ENCODE measurements around the gene YPEL4.
"Not testable (repeated sequence)": the region's sequence is repeated elsewhere in the genome, so short reads cannot be mapped to it uniquely, and the experiment has no call there.

The YPEL4 gene

GRCh38 chr11:57649826-57650738 is at the start of gene YPEL4:
Gene YPEL4, minus strand, starts transcription at chr11:57649912. Its CDS starts 2,805 bp downstream, at chr11:57647107.
- DNase-seq: peak; percentile 92

GRCh38 chr11:57698843-57699365 is 49.2 kb upstream of the YPEL4 start:
- DNase-seq: no peak

DNA sequence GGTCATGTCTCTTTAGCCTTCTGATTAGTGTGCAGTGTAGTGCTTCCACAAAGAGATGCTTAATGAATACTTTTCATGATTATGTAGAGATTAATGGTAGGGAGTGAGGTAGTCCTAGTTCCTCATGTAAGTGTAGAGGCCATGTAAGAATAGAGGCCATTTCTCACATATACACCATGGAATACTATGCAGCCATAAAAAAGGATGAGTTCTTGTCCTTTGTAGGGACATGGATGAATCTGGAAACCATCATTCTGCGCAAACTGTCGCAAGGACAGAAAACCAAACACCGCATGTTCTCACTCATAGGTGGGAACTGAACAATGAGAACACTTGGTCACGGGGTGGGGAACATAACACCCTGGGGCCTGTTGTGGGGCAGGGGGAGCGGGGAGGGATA is 40.8 kb upstream of the YPEL4 start:
- not testable (repeated sequence) for DNase-seq

- no peak for DNase-seq
Observed at GRCh38 chr11:57681168-57681567, 31.5 kb upstream of the YPEL4 start.

DNA sequence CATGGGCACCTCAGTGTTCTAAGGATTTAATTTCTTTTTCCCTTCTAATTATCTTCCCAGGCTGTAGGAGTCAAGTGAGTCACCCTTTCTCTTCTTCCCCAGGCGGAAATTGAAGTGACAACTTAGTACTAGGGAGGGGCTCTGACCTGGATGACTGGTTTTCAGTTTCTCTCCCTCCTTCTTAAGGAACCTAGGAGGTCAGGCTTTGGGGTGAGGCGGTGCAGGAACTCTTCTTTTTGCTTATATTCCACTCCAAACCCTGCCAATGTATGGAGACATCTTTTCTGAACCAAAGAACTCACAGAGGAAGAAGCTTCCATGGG is 30.8 kb upstream of the YPEL4 start:
- no peak for DNase-seq

GRCh38 chr11:57679396-57679795 is 29.7 kb upstream of the YPEL4 start:
- DNase-seq: no peak

- DNase-seq: no peak
Observed at GRCh38 chr11:57675176-57675941, 25.6 kb upstream of the YPEL4 start.

DNA sequence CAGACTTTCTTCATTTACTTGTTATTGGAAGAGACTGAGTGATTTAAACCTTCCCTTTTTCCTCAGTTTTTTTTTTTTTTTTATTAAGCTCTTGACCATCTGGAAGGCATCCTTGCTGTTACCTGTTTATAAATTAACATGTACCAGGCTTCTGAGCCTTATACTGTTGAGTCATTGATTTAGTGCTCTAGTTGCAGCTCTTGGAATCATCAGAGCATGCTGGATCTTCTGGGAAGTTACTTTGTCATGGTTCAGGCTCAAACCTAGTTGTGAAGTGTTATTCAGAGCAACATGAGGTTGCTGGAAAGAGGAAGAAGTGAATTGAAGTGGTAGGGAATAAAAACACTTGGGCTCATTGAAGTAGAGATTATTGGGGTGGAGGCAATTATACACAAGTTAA is 24.5 kb upstream of the YPEL4 start:
- DNase-seq: no peak

DNA sequence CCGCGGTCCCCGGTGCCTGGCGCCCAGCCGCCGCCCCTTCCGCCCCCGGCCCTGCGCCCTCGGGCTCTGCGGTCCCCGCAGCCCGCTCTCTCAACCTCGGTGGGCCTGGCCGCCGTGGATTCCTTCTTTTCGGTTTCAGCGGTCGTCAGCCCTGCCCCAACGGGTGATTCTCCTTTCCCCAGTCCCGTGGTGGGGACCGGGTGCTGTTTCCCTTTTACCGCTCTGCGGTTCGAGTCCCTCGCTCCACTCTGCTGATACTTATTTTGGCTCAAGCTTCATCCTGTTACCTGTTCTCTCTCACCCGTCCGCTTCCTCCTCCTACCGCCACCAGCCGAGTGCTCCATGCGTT is 18.7 kb upstream of the YPEL4 start:
- DNase-seq: peak; percentile 47

DNA sequence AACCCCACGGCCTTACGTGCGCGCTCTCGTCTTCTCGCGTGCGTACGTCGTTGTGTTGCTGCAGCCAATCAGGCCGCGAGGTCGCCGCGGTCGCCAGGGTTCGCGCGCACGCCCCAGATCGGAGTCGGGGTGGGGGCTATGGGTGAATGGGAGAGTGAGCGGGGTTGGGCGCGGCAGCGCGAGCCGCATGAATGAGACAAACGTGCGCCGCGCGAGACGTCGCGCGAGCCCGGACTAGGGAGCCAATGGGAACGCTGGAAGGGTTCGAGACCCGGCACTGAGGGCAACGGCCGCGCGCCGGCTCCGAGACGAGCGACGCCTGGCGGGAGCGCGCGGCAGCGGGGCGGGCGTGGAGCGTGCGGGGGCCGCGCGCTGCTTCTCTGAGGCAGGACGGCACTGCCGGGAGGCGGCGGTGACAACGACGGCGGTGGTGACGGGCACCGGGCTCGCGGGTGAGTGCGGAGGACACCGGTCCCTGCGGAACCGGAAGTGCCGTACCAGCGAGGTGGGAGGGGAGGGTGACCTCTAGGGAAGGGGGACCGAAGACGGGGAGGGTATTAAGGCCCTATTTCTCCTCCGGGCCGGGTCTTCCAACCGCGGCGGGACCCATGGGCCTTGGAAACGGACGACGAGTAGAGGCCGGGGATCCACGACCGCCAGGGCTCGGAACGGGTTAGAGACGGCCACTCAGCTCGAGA is 18.2 kb upstream of the YPEL4 start, which contains the start of gene ZDHHC5:
TSS of gene ZDHHC5 (plus strand) at position 379 of the 698 bp plus-strand sequence. CDS start 4,977 bp downstream, outside the sequence.
- peak; percentile 99 for DNase-seq

- peak; percentile 93 for DNase-seq
Observed at GRCh38 chr11:57667117-57667735, 17.5 kb upstream of the YPEL4 start.

DNA sequence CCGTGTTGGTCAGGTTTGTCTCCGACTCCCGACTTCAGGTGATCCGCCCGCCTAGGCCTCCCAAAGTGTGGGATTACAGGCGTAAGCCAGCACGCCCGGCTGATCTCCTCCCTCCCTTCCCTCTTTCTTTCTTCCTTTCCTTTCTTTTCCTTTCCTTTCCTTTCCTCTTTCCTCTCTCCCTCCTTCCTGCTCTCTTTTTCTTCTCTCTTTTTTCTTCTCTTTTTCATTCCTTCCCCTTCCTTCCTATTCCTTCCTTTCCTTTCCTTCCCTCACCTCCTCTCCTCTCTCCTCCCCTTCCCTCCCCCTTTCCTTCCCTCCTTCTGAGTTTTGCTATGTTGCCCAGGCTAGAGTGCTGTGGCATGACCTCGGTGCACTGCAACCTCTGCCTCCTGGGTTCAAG is 14.3 kb upstream of the YPEL4 start:
- DNase-seq: no peak

GRCh38 chr11:57662893-57663292 is 13.2 kb upstream of the YPEL4 start:
- DNase-seq: no peak

DNA sequence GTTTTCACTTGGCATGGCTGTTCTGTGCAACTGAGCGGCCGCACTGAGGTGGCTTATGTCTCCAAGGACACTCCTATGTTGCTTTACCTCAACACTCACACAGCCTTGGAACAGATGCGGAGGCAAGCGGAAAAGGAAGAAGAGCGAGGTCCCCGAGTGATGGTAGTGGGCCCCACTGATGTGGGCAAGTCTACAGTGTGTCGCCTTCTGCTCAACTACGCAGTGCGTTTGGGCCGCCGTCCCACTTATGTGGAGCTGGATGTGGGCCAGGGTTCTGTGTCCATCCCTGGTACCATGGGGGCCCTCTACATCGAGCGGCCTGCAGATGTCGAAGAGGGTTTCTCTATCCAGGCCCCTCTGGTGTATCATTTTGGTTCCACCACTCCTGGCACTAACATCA is 10.0 kb upstream of the YPEL4 start:
- DNase-seq: no peak

DNA sequence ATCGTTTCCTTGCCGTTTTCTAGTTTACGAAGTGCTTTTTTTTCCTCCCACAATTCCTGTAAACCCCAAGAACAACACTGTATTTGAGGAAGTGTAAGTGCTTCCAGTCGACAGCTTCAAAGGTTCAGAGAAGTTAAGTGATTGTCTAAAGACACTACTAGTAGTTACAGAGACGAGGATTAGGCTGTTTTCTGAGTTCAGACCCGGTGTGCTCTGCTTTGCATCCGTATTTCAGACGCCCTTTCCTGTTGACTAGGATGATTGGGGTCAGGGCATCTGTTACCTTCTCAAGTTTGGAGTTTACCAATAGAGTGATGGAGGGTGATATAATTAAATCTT is 8.3 kb upstream of the YPEL4 start:
- no peak for DNase-seq

DNA sequence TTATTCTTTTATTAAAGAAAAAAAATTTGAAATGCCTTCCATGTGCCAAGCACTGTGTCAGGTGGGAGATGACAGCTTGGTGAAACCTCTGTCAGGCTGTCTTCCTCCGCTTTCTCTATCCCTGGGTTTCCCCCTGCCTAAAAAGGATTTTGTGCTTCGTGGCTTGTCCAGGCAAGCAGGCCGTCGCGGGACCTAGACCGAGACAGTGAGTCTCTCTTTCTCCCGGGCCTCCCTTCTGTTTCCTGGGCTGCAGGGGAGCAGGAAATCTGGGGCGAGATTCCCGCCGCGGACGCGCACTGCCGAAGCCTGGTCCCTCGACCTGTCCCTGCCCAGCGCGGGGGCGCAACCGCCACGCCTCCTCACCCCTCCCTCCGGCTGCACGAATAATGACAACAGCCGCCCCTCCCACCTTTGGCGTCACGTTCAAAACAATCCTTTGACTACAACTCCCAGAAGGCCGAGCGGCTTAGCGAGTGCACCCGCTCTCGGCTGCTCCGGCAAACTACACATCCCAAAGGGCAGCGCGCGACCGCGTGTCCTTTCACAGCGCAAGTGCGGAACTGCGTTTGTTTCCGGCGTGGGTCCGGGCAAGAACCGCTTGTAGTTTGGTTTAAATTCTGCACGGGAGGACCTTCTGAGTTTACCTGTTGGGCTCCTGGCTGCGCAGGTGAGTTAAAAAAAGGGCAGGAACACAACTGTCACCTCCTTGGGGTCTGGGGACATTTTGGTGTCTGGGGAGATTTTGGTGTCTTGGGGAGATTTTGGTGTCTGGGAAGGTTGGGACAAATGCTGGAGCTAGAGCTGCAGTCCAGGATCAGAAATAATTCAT is 7.7 kb upstream of the YPEL4 start, which contains the start of gene CLP1:
TSS of gene CLP1 (plus strand) at position 569 of the 829 bp plus-strand sequence. CDS start 1,715 bp downstream, outside the sequence.
- peak; percentile 100 for DNase-seq

DNA sequence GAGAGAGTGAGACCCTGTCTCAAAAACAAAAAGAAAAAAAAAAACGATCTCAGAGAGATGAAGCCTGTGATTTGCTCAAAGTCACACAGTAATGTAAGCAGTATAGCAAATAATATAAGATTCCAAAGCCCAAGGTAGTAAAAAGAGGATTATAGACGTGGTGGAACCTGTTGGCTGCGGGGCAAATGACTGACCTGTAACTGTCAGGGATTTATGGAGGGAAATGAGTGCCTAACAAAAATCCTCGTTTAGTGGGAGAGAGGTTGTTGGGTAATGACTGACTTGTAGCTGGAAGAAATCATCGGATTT is 7.1 kb upstream of the YPEL4 start:
- DNase-seq: no peak

GRCh38 chr11:57653163-57653562 is 3.5 kb upstream of the YPEL4 start:
- no peak for DNase-seq

DNA sequence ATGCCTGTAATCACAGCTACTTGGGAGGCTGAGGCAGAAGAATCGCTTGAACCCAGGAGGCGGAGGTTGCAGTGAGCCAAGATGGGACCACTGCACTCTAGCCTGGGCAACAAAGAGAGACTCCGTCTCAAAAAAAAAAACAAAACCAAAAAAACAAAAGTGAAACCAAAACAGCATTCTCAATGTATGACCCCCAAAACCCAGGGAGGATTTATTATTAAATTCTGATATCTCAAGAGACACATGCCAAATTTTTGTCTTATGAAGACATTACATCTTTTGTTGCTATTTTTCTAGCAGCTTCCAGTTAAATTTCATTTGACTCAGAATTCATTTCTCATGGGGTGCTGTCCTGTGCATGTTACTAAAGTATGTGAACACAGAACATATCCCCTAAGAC is 3.0 kb upstream of the YPEL4 start:
- DNase-seq: no peak

DNA sequence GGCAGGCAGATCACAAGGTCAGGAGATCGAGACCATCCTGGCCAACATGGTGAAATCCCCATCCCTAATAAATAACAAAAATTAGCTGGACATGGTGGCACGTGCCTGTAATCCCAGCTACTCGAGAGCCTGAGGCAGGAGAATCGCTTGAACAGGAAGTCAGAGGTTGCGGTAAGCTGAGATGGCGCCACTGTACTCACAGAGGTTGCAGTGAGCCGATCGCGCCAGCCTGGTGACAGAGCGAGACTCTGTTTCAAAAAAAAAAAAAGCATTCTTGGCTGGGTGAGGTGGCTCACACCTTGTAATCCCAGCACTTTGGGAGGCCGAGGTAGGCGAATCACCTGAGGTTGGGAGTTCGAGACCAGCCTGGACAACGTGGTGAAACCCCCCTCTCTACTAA is 2.5 kb upstream of the YPEL4 start:
- peak; percentile 48 for DNase-seq

GRCh38 chr11:57651408-57651807 is 1.7 kb upstream of the YPEL4 start:
- no peak for DNase-seq

GRCh38 chr11:57650739-57651090 is 1.0 kb upstream of the YPEL4 start:
- no peak for DNase-seq
